H1 (cell line): Measurements from ENCODE around the gene SHISA9. TPM values are rescaled to one million over a fixed set of nuclear protein-coding genes. Genes with fewer than 3 reads are reported as not detected.

Experiments used
- CTCF ChIA-PET: fragments of 300-600 bp; sonication (Branson Sonifier 250); formaldehyde crosslinking; loops from one replicate; lab custom pipeline; 2021; ENCODE audit not compliant: partially characterized antibody; lab: Charles Lee
- POLR2A ChIA-PET: fragments of 300-600 bp; sonication (Branson Sonifier 250); formaldehyde crosslinking; loops from one replicate; lab custom pipeline; 2021; ENCODE audit warnings: inconsistent platforms; ENCODE audit not compliant: partially characterized antibody; lab: Charles Lee
- DNase-seq, 2 experiments: peaks; one replicate each; pipeline versions ENCODE4 v3.0.0 to v3.0.0-alpha.2; 2010 to 2022; ENCODE audit warnings: low spot score in 2 of 2, low read depth in 1 of 2, mixed read lengths in 1 of 2
- FAIRE-seq: peaks from 2 replicates; lab custom pipeline; 2011; peaks lifted over from hg19 to GRCh38; lab: Jason Lieb, UNC
- H2AFZ ChIP-seq: 2 replicates; pipeline ENCODE4 v1.8.1; 2012; ENCODE audit warnings: low read length, inconsistent platforms
- H2AK5ac ChIP-seq: 2 replicates; pipeline ENCODE4 v1.6.1; 2013; ENCODE audit warnings: low read depth, low read length
- H2BK120ac ChIP-seq: replicated peaks from 2 replicates; pipeline ENCODE3; 2013; ENCODE audit warnings: low read depth, low read length, inconsistent platforms
- H2BK12ac ChIP-seq: 2 replicates; pipeline ENCODE4 v1.6.1; 2013; ENCODE audit warnings: low read depth, low read length
- H2BK15ac ChIP-seq: 2 replicates; pipeline ENCODE4 v1.6.1; 2013; ENCODE audit warnings: low read length
- H2BK20ac ChIP-seq: 2 replicates; pipeline ENCODE4 v1.6.1; 2013; ENCODE audit warnings: low read length
- H2BK5ac ChIP-seq: 2 replicates; pipeline ENCODE4 v1.6.1; 2013; ENCODE audit warnings: low read depth, low read length
- H3K14ac ChIP-seq: 2 replicates; pipeline ENCODE4 v1.6.1; 2013; ENCODE audit warnings: inconsistent platforms; ENCODE audit not compliant: insufficient read length
- H3K18ac ChIP-seq: 2 replicates; pipeline ENCODE4 v1.6.1; 2013; ENCODE audit warnings: low read length; ENCODE audit errors: extremely low read depth
- H3K23ac ChIP-seq: 2 replicates; pipeline ENCODE4 v1.6.1; 2013; ENCODE audit warnings: inconsistent platforms; ENCODE audit not compliant: insufficient read length
- H3K23me2 ChIP-seq: 2 replicates; pipeline ENCODE4 v1.6.1; 2013; ENCODE audit warnings: low read depth, low read length
- H3K27ac ChIP-seq: 2 replicates; pipeline ENCODE4 v1.6.1; 2011; ENCODE audit warnings: low read depth, low read length, inconsistent platforms
- H3K27me3 ChIP-seq, 4 experiments: replicated peaks in 1 of 4; 1 replicate in 1 of 4; 2 replicates in 3 of 4; pipeline versions ENCODE4 v1.6.1 to v1.8.1; 2011 to 2013; ENCODE audit warnings: low read length in 3 of 4, mild to moderate bottlenecking in 3 of 4, inconsistent platforms in 2 of 4, mixed read lengths in 2 of 4, moderate library complexity in 1 of 4; ENCODE audit not compliant: control insufficient read depth in 3 of 4, insufficient read depth in 3 of 4; ENCODE audit errors: extremely low read depth in 1 of 4
- H3K36me3 ChIP-seq, 4 experiments: 2 replicates each; pipeline versions ENCODE4 v1.6.1 to v1.8.1; 2011 to 2013; ENCODE audit warnings: mild to moderate bottlenecking in 4 of 4, low read length in 3 of 4, moderate library complexity in 2 of 4, control low read depth in 1 of 4, inconsistent platforms in 1 of 4; ENCODE audit not compliant: insufficient read depth in 4 of 4, control insufficient read depth in 2 of 4
- H3K4ac ChIP-seq: replicated peaks from 2 replicates; pipeline ENCODE3; 2013; ENCODE audit warnings: low read length, low read depth, mixed read lengths, inconsistent platforms; ENCODE audit not compliant: insufficient read length
- H3K4me1 ChIP-seq, 4 experiments: replicated peaks in 1 of 4; 1 replicate in 1 of 4; 2 replicates in 3 of 4; pipeline versions ENCODE4 v1.6.1 to v1.8.1; 2011 to 2013; ENCODE audit warnings: low read length in 3 of 4, inconsistent platforms in 2 of 4, mixed read lengths in 1 of 4; ENCODE audit not compliant: insufficient read depth in 4 of 4, control insufficient read depth in 3 of 4
- H3K4me2 ChIP-seq, 2 experiments: 2 replicates each; pipeline versions ENCODE4 v1.6.1 to v1.8.1; 2011 to 2013; ENCODE audit warnings: low read depth in 2 of 2, low read length in 2 of 2, control low read depth in 1 of 2, inconsistent platforms in 1 of 2, mild to moderate bottlenecking in 1 of 2; ENCODE audit not compliant: insufficient read depth in 1 of 2
- H3K4me3 ChIP-seq, 4 experiments: fragments of 200-600, 300-600 bp in 1 of 4; sonication (generic), shearing (Covaris generic), sonication (Bioruptor Twin) in 1 of 4; 2 replicates each; pipeline versions ENCODE4 v1.5.1 to v1.8.1; 2011 to 2016; ENCODE audit warnings: low read length in 4 of 4, low read depth in 3 of 4, control low read depth in 2 of 4, inconsistent platforms in 2 of 4, mild to moderate bottlenecking in 2 of 4, mixed read lengths in 1 of 4, moderate library complexity in 1 of 4; ENCODE audit not compliant: insufficient read depth in 2 of 4; ENCODE audit errors: extremely low read depth in 1 of 4
- H3K56ac ChIP-seq: replicated peaks from 2 replicates; pipeline ENCODE3; 2013; ENCODE audit warnings: low read depth, mild to moderate bottlenecking, mixed read lengths, low read length, inconsistent platforms; ENCODE audit not compliant: insufficient read length
- H3K79me1 ChIP-seq: 2 replicates; pipeline ENCODE4 v1.6.1; 2013; ENCODE audit warnings: low read depth, low read length, control low read depth
- H3K79me2 ChIP-seq, 2 experiments: 2 replicates each; pipeline versions ENCODE4 v1.6.1 to v1.8.1; 2012 to 2013; ENCODE audit warnings: low read length in 2 of 2, mild to moderate bottlenecking in 2 of 2, inconsistent platforms in 1 of 2; ENCODE audit not compliant: insufficient read depth in 2 of 2, control insufficient read depth in 1 of 2
- H3K9ac ChIP-seq, 4 experiments: replicated peaks in 1 of 4; 1 replicate in 1 of 4; 2 replicates in 3 of 4; pipeline versions ENCODE4 v1.6.1 to v1.8.1; 2011 to 2013; ENCODE audit warnings: low read depth in 3 of 4, low read length in 3 of 4, control low read depth in 2 of 4, mild to moderate bottlenecking in 2 of 4, moderate library complexity in 2 of 4, inconsistent platforms in 1 of 4; ENCODE audit errors: extremely low read depth in 1 of 4
- H3K9me3 ChIP-seq, 2 experiments: 2 replicates each; pipeline versions ENCODE4 v1.6.1 to v1.8.1; 2012 to 2013; ENCODE audit warnings: mild to moderate bottlenecking in 2 of 2, moderate library complexity in 2 of 2, control low read depth in 1 of 2, inconsistent platforms in 1 of 2, low read depth in 1 of 2, low read length in 1 of 2, mixed read lengths in 1 of 2; ENCODE audit not compliant: insufficient read depth in 2 of 2
- H4K20me1 ChIP-seq, 2 experiments: replicated peaks in 1 of 2; 2 replicates each; pipeline versions ENCODE3 to v1.8.1; 2011 to 2013; ENCODE audit warnings: inconsistent platforms in 2 of 2, low read length in 2 of 2, mild to moderate bottlenecking in 1 of 2; ENCODE audit not compliant: insufficient read depth in 2 of 2, control insufficient read depth in 1 of 2
- H4K5ac ChIP-seq: 2 replicates; pipeline ENCODE4 v1.6.1; 2013; ENCODE audit warnings: low read length, low read depth, mixed read lengths, inconsistent platforms; ENCODE audit not compliant: insufficient read length
- H4K8ac ChIP-seq: 2 replicates; pipeline ENCODE4 v1.8.0; 2013; ENCODE audit warnings: mild to moderate bottlenecking, moderate library complexity, low read length, inconsistent platforms; ENCODE audit not compliant: insufficient read depth; ENCODE audit errors: extremely low read depth
- H4K91ac ChIP-seq: replicated peaks from 2 replicates; pipeline ENCODE3; 2013; ENCODE audit warnings: low read length, mixed read lengths, inconsistent platforms; ENCODE audit not compliant: insufficient read length
- BCL11A ChIP-seq, 2 experiments: IDR thresholded peaks; one replicate each; pipeline ENCODE4 v1.6.1; 2011; ENCODE audit warnings: low read depth in 2 of 2, low read length in 2 of 2, mild to moderate bottlenecking in 2 of 2
- CBX5 ChIP-seq: fragments of 300-800, 300-1000 bp; sonication (generic); IDR thresholded peaks from 2 replicates; pipeline ENCODE4 v1.7.1; 2016; ENCODE audit warnings: antibody characterized with exemption, low read length, low read depth
- CHD1 ChIP-seq: IDR thresholded peaks from 2 replicates; pipeline ENCODE4 v1.6.1; 2012; ENCODE audit warnings: low read depth, low read length, improper control_type of control experiment
- JUN ChIP-seq: IDR thresholded peaks from 2 replicates; pipeline ENCODE4 v1.6.1; 2011; ENCODE audit warnings: low read depth, mild to moderate bottlenecking, improper control_type of control experiment, low read length
- KDM4A ChIP-seq: IDR thresholded peaks from one replicate; pipeline ENCODE4 v1.7.1; 2012; ENCODE audit warnings: low read depth, mild to moderate bottlenecking, moderate library complexity, low read length, inconsistent platforms; ENCODE audit not compliant: severe bottlenecking
- POLR2A ChIP-seq, 2 experiments: IDR thresholded peaks; 1 replicate in 1 of 2; 2 replicates in 1 of 2; pipeline ENCODE4 v1.6.1; 2011; ENCODE audit warnings: low read depth in 2 of 2, low read length in 2 of 2, mild to moderate bottlenecking in 2 of 2; ENCODE audit errors: control extremely low read depth in 1 of 2
- POLR2AphosphoS5 ChIP-seq: IDR thresholded peaks from 2 replicates; pipeline ENCODE4 v1.6.1; 2011; ENCODE audit warnings: low read depth, low read length
- POU5F1 ChIP-seq: IDR thresholded peaks from 2 replicates; pipeline ENCODE4 v1.6.1; 2011; ENCODE audit warnings: low read depth, mild to moderate bottlenecking, low read length, moderate library complexity
- SIRT6 ChIP-seq: IDR thresholded peaks from one replicate; pipeline ENCODE4 v1.7.1; 2012; ENCODE audit warnings: low read length, inconsistent platforms
- SIX5 ChIP-seq: IDR thresholded peaks from 2 replicates; pipeline ENCODE4 v1.6.1; 2011; ENCODE audit warnings: mild to moderate bottlenecking, low read depth, low read length
- TCF12 ChIP-seq: IDR thresholded peaks from 2 replicates; pipeline ENCODE4 v1.6.1; 2011; ENCODE audit warnings: low read depth, mild to moderate bottlenecking, low read length
- YY1 ChIP-seq: IDR thresholded peaks from 2 replicates; pipeline ENCODE4 v1.6.1; 2011; ENCODE audit warnings: low read depth, mild to moderate bottlenecking, low read length
- ZNF274 ChIP-seq: IDR thresholded peaks from 2 replicates; pipeline ENCODE4 v1.7.0; 2012; ENCODE audit warnings: low read length, borderline replicate concordance; ENCODE audit errors: extremely low read depth
- WGBS, 2 experiments: shearing (Covaris generic) in 1 of 2; methylation state at CpG; one replicate each; pipeline versions ENCODE4 v1.1.6 to v1.1.7; 2013 to 2015; ENCODE audit warnings: low lambda C conversion rate in 2 of 2, mixed read lengths in 2 of 2, inconsistent platforms in 1 of 2, low coverage in 1 of 2, missing lambda C conversion rate in 1 of 2; ENCODE audit not compliant: insufficient replicate concordance in 2 of 2, insufficient coverage in 1 of 2, insufficient read length in 1 of 2; ENCODE audit errors: extremely low coverage in 1 of 2, missing lambda C conversion rate in 1 of 2; 5-methylcytosine and 5-hydroxymethylcytosine counted together
- polyA plus RNA-seq, 7 experiments: library from polyadenylated mRNA; depleted of rRNA in 3 of 7; stranded (reverse) in 5 of 7; unstranded in 2 of 7; fragments of >200 nt in 5 of 7; fragments of 200-250 nt in 2 of 7; gene quantifications; 1 replicate in 5 of 7; 2 replicates in 1 of 7; 4 replicates in 1 of 7; pipeline versions ENCODE4 v1.2.1 to v1.2.3, GENCODE V29; 2011 to 2013; ENCODE audit warnings: missing spikeins in 2 of 7, mixed read lengths in 2 of 7
- total RNA-seq: library from RNA; stranded (reverse); fragmentation: NEBNext Ultra II Directional; extraction: Animal tissue kit (Norgen Biotek cat#: 25700); gene quantifications from 2 replicates; pipeline ENCODE4 v1.2.1, GENCODE V29; 2021
- TF ChIP-seq, protein P1 (sequence below): IDR thresholded peaks from 2 replicates; pipeline ENCODE4 v1.6.1; 2012; ENCODE audit warnings: low read length, inconsistent platforms

Gene SHISA9
- total and polyA plus RNA-seq, 2 of the 8 experiments (the other 6 are each of a cell fraction or from before 2014, with no cell fraction given): 25.6 to 39.8 TPM

GRCh38 chr16:13176711-13177110 lies 275.3 kb downstream of the SHISA9 start:
- ChIA-PET POLR2A (no interaction called here), CTCF (interaction anchor here (1.6 to 2.5 kb wide), 2 partner anchors 10 to 277 kb away, joined by 3 to 7 read pairs; no protein-coding TSS in a partner anchor)
- no peaks in the 10 kb centered on the region for H4K20me1 ChIP-seq
- no peak overlapping the region for H3K23ac ChIP-seq
- no peak overlapping the region for H4K5ac ChIP-seq
- H3K14ac ChIP-seq: no peak overlapping the region
- H3K27ac ChIP-seq: no peak overlapping the region
- no peak overlapping the region for H2BK12ac ChIP-seq
- no peak overlapping the region for H3K4me3 ChIP-seq
- H3K18ac ChIP-seq: no peak overlapping the region
- no peak overlapping the region for H3K4me2 ChIP-seq
- H3K79me1 ChIP-seq: no peaks in the 10 kb centered on the region; the same call in 1 of the 2 replicates
- H2BK120ac ChIP-seq: no peak overlapping the region
- H2AFZ ChIP-seq: no peak overlapping the region
- H2AK5ac ChIP-seq: no peak overlapping the region
- H3K4me1 ChIP-seq: peaks cover 0 to 8% (median 2%) of the 10 kb centered on the region in 4 experiments; a peak in 3 of 7 replicates
- no peak overlapping the region for H4K91ac ChIP-seq
- H2BK15ac ChIP-seq: no peak overlapping the region
- no peak overlapping the region for H2BK20ac ChIP-seq
- no peak overlapping the region for H3K56ac ChIP-seq
- H3K23me2 ChIP-seq: no peaks in the 10 kb centered on the region; the same call in 1 of the 2 replicates
- H3K27me3 ChIP-seq: no peaks in the 10 kb centered on the region
- 91% methylated on average over 3 of the region's 3 CpGs; no CpG with 5 or more reads in 1 of the 2 experiments for WGBS, 2 experiments
- H4K8ac ChIP-seq: no peak overlapping the region
- DNase-seq: no peak
- no peaks in the 10 kb centered on the region for H3K9me3 ChIP-seq
- H2BK5ac ChIP-seq: no peak overlapping the region
- H3K9ac ChIP-seq: no peak overlapping the region
- peaks cover 0 to 17% of the 10 kb centered on the region in 2 experiments; a peak in 2 of 4 replicates for H3K79me2 ChIP-seq
- no peak for FAIRE-seq
- no peak overlapping the region for H3K4ac ChIP-seq
- H3K36me3 ChIP-seq: no peaks in the 10 kb centered on the region
- no peak for TF ChIP-seq JUN
- TF ChIP-seq, protein P1, sequence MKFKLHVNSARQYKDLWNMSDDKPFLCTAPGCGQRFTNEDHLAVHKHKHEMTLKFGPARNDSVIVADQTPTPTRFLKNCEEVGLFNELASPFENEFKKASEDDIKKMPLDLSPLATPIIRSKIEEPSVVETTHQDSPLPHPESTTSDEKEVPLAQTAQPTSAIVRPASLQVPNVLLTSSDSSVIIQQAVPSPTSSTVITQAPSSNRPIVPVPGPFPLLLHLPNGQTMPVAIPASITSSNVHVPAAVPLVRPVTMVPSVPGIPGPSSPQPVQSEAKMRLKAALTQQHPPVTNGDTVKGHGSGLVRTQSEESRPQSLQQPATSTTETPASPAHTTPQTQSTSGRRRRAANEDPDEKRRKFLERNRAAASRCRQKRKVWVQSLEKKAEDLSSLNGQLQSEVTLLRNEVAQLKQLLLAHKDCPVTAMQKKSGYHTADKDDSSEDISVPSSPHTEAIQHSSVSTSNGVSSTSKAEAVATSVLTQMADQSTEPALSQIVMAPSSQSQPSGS: no peak
- no peak for TF ChIP-seq POU5F1
- no peak for TF ChIP-seq ZNF274
- TF ChIP-seq CHD1: no peak
- no peak for TF ChIP-seq BCL11A (IDR thresholded peaks at IDR 0.05; ENCODE audit: low read depth in 2 of 2, low read length in 2 of 2)
- TF ChIP-seq TCF12: no peak
- no peak for TF ChIP-seq KDM4A
- no peak for TF ChIP-seq POLR2A (IDR thresholded peaks at IDR 0.05; ENCODE audit: control extremely low read depth in 1 of 2, low read depth in 2 of 2, low read length in 2 of 2)
- TF ChIP-seq YY1: no peak
- no peak for TF ChIP-seq CBX5
- no peak for TF ChIP-seq SIRT6
- no peak for TF ChIP-seq SIX5
- no peak for TF ChIP-seq POLR2AphosphoS5
